ENCODE results near the gene RTN4R. TPM values are rescaled to one million over a fixed set of nuclear protein-coding genes. Genes with fewer than 3 reads are reported as not detected.

The RTN4R gene
- total and polyA plus RNA-seq, 4 donors: 0.05 to 2.7 (median 1.0) TPM

GRCh38 chr22:20219667-20220628, 48.2 kb downstream of the RTN4R start:
- DNase-seq: no peak
- Histone ChIP-seq H3K36me3 (ENCODE audit: control insufficient read depth in 1 of 2, insufficient read depth in 2 of 2, low read length in 1 of 2) (no peaks in the 10 kb centered on the region), H3K27me3 (ENCODE audit: control insufficient read depth in 1 of 2, insufficient read depth in 2 of 2, low read length in 1 of 2) (no peaks in the 10 kb centered on the region), H3K27ac (ENCODE audit: low read depth in 1 of 2, low read length in 2 of 2) (no peak overlapping the region), H3K4me3 (ENCODE audit: low read length in 2 of 2) (no peak overlapping the region), H3K9me3 (ENCODE audit: control insufficient read depth, low read length) (no peaks in the 10 kb centered on the region), H3K4me1 (ENCODE audit: control insufficient read depth in 1 of 2, insufficient read depth in 2 of 2, low read length in 2 of 2) (no peaks in the 10 kb centered on the region)
- intact Hi-C loops (cut with DNase I): no loop called here
- no peak for ATAC-seq (ENCODE audit: low FRiP score)
- WGBS, 2 donors: 97 to 99% methylated on average over 10 of the region's 10 CpGs

GRCh38 chr22:20218987-20219386, 49.1 kb downstream of the RTN4R start:
- Histone ChIP-seq H3K36me3 (ENCODE audit: control insufficient read depth in 1 of 2, insufficient read depth in 2 of 2, low read length in 1 of 2) (no peaks in the 10 kb centered on the region), H3K9me3 (ENCODE audit: control insufficient read depth, low read length) (no peaks in the 10 kb centered on the region), H3K27me3 (ENCODE audit: control insufficient read depth in 1 of 2, insufficient read depth in 2 of 2, low read length in 1 of 2) (no peaks in the 10 kb centered on the region), H3K4me3 (ENCODE audit: low read length in 2 of 2) (no peak overlapping the region), H3K27ac (ENCODE audit: low read depth in 1 of 2, low read length in 2 of 2) (no peak overlapping the region), H3K4me1 (ENCODE audit: control insufficient read depth in 1 of 2, insufficient read depth in 2 of 2, low read length in 2 of 2) (no peaks in the 10 kb centered on the region)
- 96 to 97% methylated on average over 7 of the region's 7 CpGs for WGBS, 2 donors
- DNase-seq: no peak
- intact Hi-C loops (cut with DNase I): no loop called here
- ATAC-seq (ENCODE audit: low FRiP score): no peak

GRCh38 chr22:20218326-20218872, 49.7 kb downstream of the RTN4R start:
- Histone ChIP-seq H3K36me3 (ENCODE audit: control insufficient read depth in 1 of 2, insufficient read depth in 2 of 2, low read length in 1 of 2) (no peaks in the 10 kb centered on the region), H3K4me3 (ENCODE audit: low read length in 2 of 2) (no peak overlapping the region), H3K9me3 (ENCODE audit: control insufficient read depth, low read length) (no peaks in the 10 kb centered on the region), H3K27ac (ENCODE audit: low read depth in 1 of 2, low read length in 2 of 2) (no peak overlapping the region), H3K27me3 (ENCODE audit: control insufficient read depth in 1 of 2, insufficient read depth in 2 of 2, low read length in 1 of 2) (no peaks in the 10 kb centered on the region), H3K4me1 (ENCODE audit: control insufficient read depth in 1 of 2, insufficient read depth in 2 of 2, low read length in 2 of 2) (no peaks in the 10 kb centered on the region)
- ATAC-seq (ENCODE audit: low FRiP score): no peak
- intact Hi-C loops (cut with DNase I): no loop called here
- 87% methylated on average over 14 of the region's 14 CpGs for WGBS, 2 donors
- no peak for DNase-seq

GRCh38 chr22:20217563-20217962, 50.6 kb downstream of the RTN4R start:
- Histone ChIP-seq H3K4me3 (ENCODE audit: low read length in 2 of 2) (no peak overlapping the region), H3K9me3 (ENCODE audit: control insufficient read depth, low read length) (no peaks in the 10 kb centered on the region), H3K36me3 (ENCODE audit: control insufficient read depth in 1 of 2, insufficient read depth in 2 of 2, low read length in 1 of 2) (no peaks in the 10 kb centered on the region), H3K27me3 (ENCODE audit: control insufficient read depth in 1 of 2, insufficient read depth in 2 of 2, low read length in 1 of 2) (no peaks in the 10 kb centered on the region), H3K27ac (ENCODE audit: low read depth in 1 of 2, low read length in 2 of 2) (no peak overlapping the region), H3K4me1 (ENCODE audit: control insufficient read depth in 1 of 2, insufficient read depth in 2 of 2, low read length in 2 of 2) (no peaks in the 10 kb centered on the region)
- WGBS, 2 donors: 85 to 86% methylated on average over 4 of the region's 4 CpGs
- DNase-seq (no peak), ATAC-seq (ENCODE audit: low FRiP score) (no peak)
- intact Hi-C loops (cut with DNase I): no loop called here

GRCh38 chr22:20216863-20217499, 51.1 kb downstream of the RTN4R start:
- intact Hi-C loops (cut with DNase I): no loop called here
- Histone ChIP-seq H3K36me3 (ENCODE audit: control insufficient read depth in 1 of 2, insufficient read depth in 2 of 2, low read length in 1 of 2) (no peaks in the 10 kb centered on the region), H3K9me3 (ENCODE audit: control insufficient read depth, low read length) (no peaks in the 10 kb centered on the region), H3K27ac (ENCODE audit: low read depth in 1 of 2, low read length in 2 of 2) (no peak overlapping the region), H3K4me3 (ENCODE audit: low read length in 2 of 2) (no peak overlapping the region), H3K4me1 (ENCODE audit: control insufficient read depth in 1 of 2, insufficient read depth in 2 of 2, low read length in 2 of 2) (no peaks in the 10 kb centered on the region), H3K27me3 (ENCODE audit: control insufficient read depth in 1 of 2, insufficient read depth in 2 of 2, low read length in 1 of 2) (no peaks in the 10 kb centered on the region)
- DNase-seq: no peak
- ATAC-seq (ENCODE audit: low FRiP score): no peak
- 89 to 93% methylated on average over 12 of the region's 12 CpGs for WGBS, 2 donors

GRCh38 chr22:20215742-20216141, 52.4 kb downstream of the RTN4R start:
- intact Hi-C loops (cut with DNase I): no loop called here
- Histone ChIP-seq H3K27me3 (ENCODE audit: control insufficient read depth in 1 of 2, insufficient read depth in 2 of 2, low read length in 1 of 2) (no peaks in the 10 kb centered on the region), H3K4me3 (ENCODE audit: low read length in 2 of 2) (no peak overlapping the region), H3K27ac (ENCODE audit: low read depth in 1 of 2, low read length in 2 of 2) (no peak overlapping the region), H3K4me1 (ENCODE audit: control insufficient read depth in 1 of 2, insufficient read depth in 2 of 2, low read length in 2 of 2) (no peaks in the 10 kb centered on the region), H3K9me3 (ENCODE audit: control insufficient read depth, low read length) (no peaks in the 10 kb centered on the region), H3K36me3 (ENCODE audit: control insufficient read depth in 1 of 2, insufficient read depth in 2 of 2, low read length in 1 of 2) (no peaks in the 10 kb centered on the region)
- 95 to 98% methylated on average over 4 of the region's 4 CpGs for WGBS, 2 donors
- DNase-seq (no peak), ATAC-seq (ENCODE audit: low FRiP score) (no peak)

- no peaks in the 10 kb centered on the region for H3K4me1 ChIP-seq (ENCODE audit: control insufficient read depth in 1 of 2, insufficient read depth in 2 of 2, low read length in 2 of 2)
- intact Hi-C loops (cut with DNase I): no loop called here
- ATAC-seq (ENCODE audit: low FRiP score) (no peak), DNase-seq (no peak)
- WGBS, 2 donors: 91 to 93% methylated on average over 7 of the region's 7 CpGs
- H3K27ac ChIP-seq (ENCODE audit: low read depth in 1 of 2, low read length in 2 of 2): no peak overlapping the region
- no peaks in the 10 kb centered on the region for H3K36me3 ChIP-seq (ENCODE audit: control insufficient read depth in 1 of 2, insufficient read depth in 2 of 2, low read length in 1 of 2)
- no peaks in the 10 kb centered on the region for H3K9me3 ChIP-seq (ENCODE audit: control insufficient read depth, low read length)
- H3K4me3 ChIP-seq (ENCODE audit: low read length in 2 of 2): no peak overlapping the region
- no peaks in the 10 kb centered on the region for H3K27me3 ChIP-seq (ENCODE audit: control insufficient read depth in 1 of 2, insufficient read depth in 2 of 2, low read length in 1 of 2)
Observed at GRCh38 chr22:20214853-20215252, 53.3 kb downstream of the RTN4R start.

GRCh38 chr22:20213833-20214708, 54.0 kb downstream of the RTN4R start:
- no peaks in the 10 kb centered on the region for H3K4me1 ChIP-seq (ENCODE audit: control insufficient read depth in 1 of 2, insufficient read depth in 2 of 2, low read length in 2 of 2)
- no peaks in the 10 kb centered on the region for H3K36me3 ChIP-seq (ENCODE audit: control insufficient read depth in 1 of 2, insufficient read depth in 2 of 2, low read length in 1 of 2)
- H3K27me3 ChIP-seq (ENCODE audit: control insufficient read depth in 1 of 2, insufficient read depth in 2 of 2, low read length in 1 of 2): no peaks in the 10 kb centered on the region
- H3K4me3 ChIP-seq (ENCODE audit: low read length in 2 of 2): no peak overlapping the region
- no peak for DNase-seq
- no peak for ATAC-seq (ENCODE audit: low FRiP score)
- no peak overlapping the region for H3K27ac ChIP-seq (ENCODE audit: low read depth in 1 of 2, low read length in 2 of 2)
- WGBS, 2 donors: 39 to 41% methylated on average over 32 to 33 of the region's 33 CpGs
- H3K9me3 ChIP-seq (ENCODE audit: control insufficient read depth, low read length): no peaks in the 10 kb centered on the region
- intact Hi-C loops (cut with DNase I): no loop called here

All from aorta (tissue), 5 donors.